ENCODE data around the gene NOTUM.

GRCh38 chr17:82003411-82004381, 42.7 kb upstream of the NOTUM start:
- TF ChIP-seq POLR2A (IDR thresholded peaks at IDR 0.05) (no peak), CTCF (IDR thresholded peaks at IDR 0.05) (no peak), EP300 (IDR thresholded peaks at IDR 0.05) (no peak)

All from ovary (tissue), 3 donors.